HG03135 (cell line): ENCODE results near the gene TPD52L2.
"Not testable (repeated sequence)": the region's sequence is repeated elsewhere in the genome, so short reads cannot be mapped to it uniquely, and the experiment has no call there.

ENCODE experiments used
- ATAC-seq: cut with Tn5 transposase; IDR thresholded peaks from one replicate; pipeline ENCODE4 v1.9.1; 2021; ENCODE audit warnings: mild to moderate bottlenecking, moderate library complexity; ENCODE audit not compliant: unreplicated experiment

The TPD52L2 gene

GRCh38 chr20:63855363-63856097, 9.5 kb upstream of the TPD52L2 start:
- no peak for ATAC-seq

- ATAC-seq, result no peak
Observed at GRCh38 chr20:63856098-63856511, 9.0 kb upstream of the TPD52L2 start.

- ATAC-seq, result no peak
Observed at GRCh38 chr20:63857764-63858392, 7.2 kb upstream of the TPD52L2 start.

GRCh38 chr20:63858393-63859165, 6.5 kb upstream of the TPD52L2 start:
- ATAC-seq, result no peak

GRCh38 chr20:63859166-63859699, 5.8 kb upstream of the TPD52L2 start:
- no peak for ATAC-seq

- ATAC-seq, result no peak
Observed at GRCh38 chr20:63860325-63861051, 4.6 kb upstream of the TPD52L2 start.

- no peak for ATAC-seq
Observed at GRCh38 chr20:63861365-63861934, 3.6 kb upstream of the TPD52L2 start, which contains the start of gene ABHD16B. Gene ABHD16B (plus strand): TSS chr20:63861498. CDS start chr20:63861541, 43 bp downstream.

GRCh38 chr20:63861981-63862901, 2.8 kb upstream of the TPD52L2 start:
- no peak for ATAC-seq

- no peak for ATAC-seq
Observed at GRCh38 chr20:63863021-63863797, 1.9 kb upstream of the TPD52L2 start.

- ATAC-seq, result peak; percentile 65
Observed at GRCh38 chr20:63863798-63864544, 1.1 kb upstream of the TPD52L2 start.

GRCh38 chr20:63864545-63864977, 509 bp upstream of the TPD52L2 start:
- no peak for ATAC-seq

- ATAC-seq, result not testable (repeated sequence)
Observed at GRCh38 chr20:63867042-63867441, 2.0 kb downstream of the TPD52L2 start.

- ATAC-seq, result no peak
Observed at GRCh38 chr20:63868264-63868663, 3.2 kb downstream of the TPD52L2 start.

GRCh38 chr20:63873477-63873971, 8.5 kb downstream of the TPD52L2 start:
- no peak for ATAC-seq

GRCh38 chr20:63874241-63874640, 9.2 kb downstream of the TPD52L2 start:
- ATAC-seq, result not testable (repeated sequence)

GRCh38 chr20:63876489-63877036, 11.5 kb downstream of the TPD52L2 start:
- ATAC-seq, result no peak

- ATAC-seq, result no peak
Observed at GRCh38 chr20:63877755-63878470, 12.8 kb downstream of the TPD52L2 start.
